ENCODE results near the gene HCFC1.

DNA sequence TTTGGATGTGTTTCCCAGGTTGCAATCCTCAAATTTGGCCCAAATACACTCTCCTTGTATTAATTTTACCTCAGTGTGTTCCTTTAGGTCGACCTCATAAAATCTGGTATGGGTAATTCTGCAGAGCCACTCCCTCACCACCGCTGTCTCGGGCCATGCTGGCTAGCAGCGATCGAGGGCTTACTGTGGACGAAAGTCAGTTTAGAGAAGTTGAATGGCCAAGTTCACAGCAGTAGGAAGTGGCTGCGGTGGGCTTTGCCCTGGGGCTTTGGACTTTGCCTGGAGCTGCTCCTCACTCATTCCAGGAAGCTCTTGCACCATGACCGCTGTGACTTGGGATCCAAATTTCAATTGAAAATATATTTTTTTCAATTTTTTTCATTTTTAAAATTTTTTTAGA is 20.6 kb upstream of the HCFC1 start:
- TF ChIP-seq, protein P1, sequence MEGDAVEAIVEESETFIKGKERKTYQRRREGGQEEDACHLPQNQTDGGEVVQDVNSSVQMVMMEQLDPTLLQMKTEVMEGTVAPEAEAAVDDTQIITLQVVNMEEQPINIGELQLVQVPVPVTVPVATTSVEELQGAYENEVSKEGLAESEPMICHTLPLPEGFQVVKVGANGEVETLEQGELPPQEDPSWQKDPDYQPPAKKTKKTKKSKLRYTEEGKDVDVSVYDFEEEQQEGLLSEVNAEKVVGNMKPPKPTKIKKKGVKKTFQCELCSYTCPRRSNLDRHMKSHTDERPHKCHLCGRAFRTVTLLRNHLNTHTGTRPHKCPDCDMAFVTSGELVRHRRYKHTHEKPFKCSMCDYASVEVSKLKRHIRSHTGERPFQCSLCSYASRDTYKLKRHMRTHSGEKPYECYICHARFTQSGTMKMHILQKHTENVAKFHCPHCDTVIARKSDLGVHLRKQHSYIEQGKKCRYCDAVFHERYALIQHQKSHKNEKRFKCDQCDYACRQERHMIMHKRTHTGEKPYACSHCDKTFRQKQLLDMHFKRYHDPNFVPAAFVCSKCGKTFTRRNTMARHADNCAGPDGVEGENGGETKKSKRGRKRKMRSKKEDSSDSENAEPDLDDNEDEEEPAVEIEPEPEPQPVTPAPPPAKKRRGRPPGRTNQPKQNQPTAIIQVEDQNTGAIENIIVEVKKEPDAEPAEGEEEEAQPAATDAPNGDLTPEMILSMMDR (IDR thresholded peaks at IDR 0.05), result no peak
- TF ChIP-seq POLR2AphosphoS5 (IDR thresholded peaks at IDR 0.05), result no peak
- TF ChIP-seq EP300 (IDR thresholded peaks at IDR 0.05), result no peak
